Liver (tissue), 9 donors: ENCODE measurements around the gene PPID. TPM values are rescaled to one million over a fixed set of nuclear protein-coding genes. Genes with fewer than 3 reads are reported as not detected.

Experiments used
- DNase-seq: peaks from one replicate; pipeline ENCODE4 v3.0.0-alpha.2; 2017; ENCODE audit warnings: low spot score
- H3K27ac ChIP-seq, 2 donors: one replicate each; pipeline ENCODE4 v1.7.0; 2013; ENCODE audit warnings: inconsistent platforms in 2 of 2, low read length in 2 of 2, control low read depth in 1 of 2, low read depth in 1 of 2, mild to moderate bottlenecking in 1 of 2
- H3K27me3 ChIP-seq, 4 donors: one replicate each; pipeline versions ENCODE4 v1.6.1 to v1.7.0; 2013; ENCODE audit warnings: low read length in 3 of 4, inconsistent platforms in 1 of 4, mild to moderate bottlenecking in 1 of 4, moderate library complexity in 1 of 4; ENCODE audit not compliant: control insufficient read depth in 4 of 4, insufficient read depth in 4 of 4
- H3K36me3 ChIP-seq, 4 donors: one replicate each; pipeline versions ENCODE4 v1.6.1 to v1.7.0; 2013; ENCODE audit warnings: low read length in 3 of 4, mild to moderate bottlenecking in 3 of 4, low read depth in 1 of 4, moderate library complexity in 1 of 4; ENCODE audit not compliant: control insufficient read depth in 4 of 4, insufficient read depth in 3 of 4
- H3K4me1 ChIP-seq, 4 donors: one replicate each; pipeline versions ENCODE4 v1.6.1 to v1.7.0; 2013; ENCODE audit warnings: low read length in 3 of 4, mild to moderate bottlenecking in 3 of 4, moderate library complexity in 1 of 4; ENCODE audit not compliant: control insufficient read depth in 4 of 4, insufficient read depth in 4 of 4
- H3K4me3 ChIP-seq, 3 donors: one replicate each; pipeline versions ENCODE4 v1.6.1 to v1.7.0; 2013; ENCODE audit warnings: low read length in 3 of 3, control low read depth in 1 of 3, low read depth in 1 of 3, mild to moderate bottlenecking in 1 of 3
- H3K9ac ChIP-seq, 2 donors: one replicate each; pipeline ENCODE4 v1.7.0; 2013; ENCODE audit warnings: low read length in 2 of 2, mild to moderate bottlenecking in 2 of 2, moderate library complexity in 2 of 2, control low read depth in 1 of 2, low read depth in 1 of 2
- H3K9me3 ChIP-seq, 4 donors: one replicate each; pipeline versions ENCODE4 v1.6.1 to v1.7.0; 2013; ENCODE audit warnings: low read length in 3 of 4; ENCODE audit not compliant: control insufficient read depth in 4 of 4
- FOXA1 ChIP-seq: IDR thresholded peaks from 2 replicates; pipeline ENCODE4 v1.6.1; 2016; ENCODE audit warnings: antibody characterized with exemption
- FOXA2 ChIP-seq: IDR thresholded peaks from 2 replicates; pipeline ENCODE4 v1.6.1; 2016; ENCODE audit warnings: antibody characterized with exemption
- GABPA ChIP-seq, 2 donors: IDR thresholded peaks in 1 of 2; conservative IDR thresholded peaks in 1 of 2; 2 replicates each; pipeline ENCODE4 v1.6.1; 2016; ENCODE audit warnings: antibody characterized with exemption in 2 of 2, mild to moderate bottlenecking in 1 of 2, moderate library complexity in 1 of 2
- HNF4A ChIP-seq, 2 donors: conservative IDR thresholded peaks; 2 replicates each; pipeline ENCODE4 v1.6.1; 2016; ENCODE audit warnings: antibody characterized with exemption in 2 of 2, mild to moderate bottlenecking in 2 of 2
- HNF4G ChIP-seq: IDR thresholded peaks from 2 replicates; pipeline ENCODE4 v1.6.1; 2016; ENCODE audit warnings: antibody characterized with exemption
- JUND ChIP-seq, 2 donors: IDR thresholded peaks; 2 replicates each; pipeline ENCODE4 v1.6.1; 2016; ENCODE audit warnings: antibody characterized with exemption in 2 of 2
- NR2F2 ChIP-seq: IDR thresholded peaks from 2 replicates; pipeline ENCODE4 v1.6.1; 2016; ENCODE audit warnings: antibody characterized with exemption
- RAD21 ChIP-seq, 2 donors: IDR thresholded peaks; 2 replicates each; pipeline ENCODE4 v1.6.1; 2016; ENCODE audit warnings: antibody characterized with exemption in 2 of 2, mild to moderate bottlenecking in 2 of 2
- RXRA ChIP-seq, 2 donors: IDR thresholded peaks; 2 replicates each; pipeline ENCODE4 v1.6.1; 2017 to 2018; ENCODE audit warnings: antibody characterized with exemption in 2 of 2, mild to moderate bottlenecking in 1 of 2
- SP1 ChIP-seq: IDR thresholded peaks from 2 replicates; pipeline ENCODE4 v1.6.1; 2018; ENCODE audit warnings: antibody characterized with exemption, mild to moderate bottlenecking
- TAF1 ChIP-seq: conservative IDR thresholded peaks from 2 replicates; pipeline ENCODE4 v1.6.1; 2016; ENCODE audit warnings: antibody characterized with exemption, mild to moderate bottlenecking
- WGBS: extraction: QIAGEN DNeasy Blood & Tissue Kit; methylation state at CpG from one replicate; pipeline ENCODE4 v1.1.7; 2013; 5-methylcytosine and 5-hydroxymethylcytosine counted together
- polyA plus RNA-seq, 2 donors: library from polyadenylated mRNA; stranded (reverse) in 1 of 2; unstranded in 1 of 2; fragments of 200-250 nt in 1 of 2; fragments of >200 nt in 1 of 2; fragmentation: Nextera tagmentation in 1 of 2; extraction: Ambion mirVana in 1 of 2; gene quantifications; one replicate each; pipeline versions ENCODE4 v1.2.1 to v1.2.3, GENCODE V29; 2013 to 2015
- total RNA-seq, 2 donors: library from RNA; depleted of rRNA; stranded (reverse); fragments of >200 nt; gene quantifications; one replicate each; pipeline ENCODE4 v1.2.3, GENCODE V29; 2014
- TF ChIP-seq, protein P1 (sequence below): IDR thresholded peaks from 2 replicates; pipeline ENCODE4 v1.6.1; 2016; ENCODE audit warnings: antibody characterized with exemption
- TF ChIP-seq, protein P2 (sequence below): fragments of 150-350 bp; IDR thresholded peaks from 2 replicates; pipeline ENCODE4 v1.5.1; 2017; ENCODE audit warnings: improper control_type of control experiment, low read depth, low read length; ENCODE audit not compliant: missing input control
- TF ChIP-seq, protein P3 (sequence below): IDR thresholded peaks from 2 replicates; pipeline ENCODE4 v1.6.1; 2016; ENCODE audit warnings: antibody characterized with exemption
- TF ChIP-seq, protein P4 (sequence below): IDR thresholded peaks from 2 replicates; pipeline ENCODE4 v1.6.1; 2016; ENCODE audit warnings: antibody characterized with exemption, mild to moderate bottlenecking
- donor health status: healthy.
- donor health status: healthy.
- donor health status: healthy.
- donor health status: healthy.
- donor health status: healthy.

PPID gene
- total and polyA plus RNA-seq, 4 donors, result 14.8 to 53.6 (median 15.9) TPM

DNA sequence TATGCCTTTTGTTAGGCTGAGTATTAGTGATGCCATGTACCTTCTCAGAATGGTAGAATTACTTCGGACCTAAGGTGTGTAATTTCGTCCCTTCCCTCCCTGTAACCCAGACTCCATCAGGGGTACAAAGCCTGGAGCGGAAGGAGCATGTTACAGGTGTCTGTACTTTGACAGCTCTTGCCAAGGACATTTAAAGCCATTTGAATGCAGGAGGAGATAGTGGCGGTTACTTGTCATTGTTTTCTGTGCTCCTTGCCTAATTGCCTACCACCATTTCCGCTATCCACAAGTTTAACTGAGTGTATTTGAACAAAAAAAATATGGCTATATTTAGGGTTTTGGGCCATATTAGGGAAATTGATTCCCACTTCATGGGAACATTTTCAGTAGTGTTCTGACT lies 47.5 kb upstream of the PPID start:
- Histone ChIP-seq H3K27me3 (no peaks in the 10 kb centered on the region), H3K4me3 (peak overlapping the region; percentile 77 to 100 (median 84))

More for the DNA sequence above, 47.5 kb upstream of the PPID start:
- peaks cover 3 to 37% (median 10%) of the 10 kb centered on the region in 4 donors for H3K4me1 ChIP-seq
- peak overlapping the region in 1 of 2 donors; percentile 93 for H3K9ac ChIP-seq
- TF ChIP-seq HNF4A (conservative IDR thresholded peaks at IDR 0.05) (no peak), TAF1 (no peak), GABPA (IDR thresholded peaks at IDR 0.05 in 1 of 2, conservative IDR thresholded peaks at IDR 0.05 in 1 of 2) (no peak), FOXA1 (no peak), NR2F2 (no peak), RAD21 (IDR thresholded peaks at IDR 0.05) (no peak), HNF4G (no peak), JUND (IDR thresholded peaks at IDR 0.05) (no peak), FOXA2 (no peak), SP1 (no peak), RXRA (IDR thresholded peaks at IDR 0.05) (no peak)
- TF ChIP-seq, protein P1, sequence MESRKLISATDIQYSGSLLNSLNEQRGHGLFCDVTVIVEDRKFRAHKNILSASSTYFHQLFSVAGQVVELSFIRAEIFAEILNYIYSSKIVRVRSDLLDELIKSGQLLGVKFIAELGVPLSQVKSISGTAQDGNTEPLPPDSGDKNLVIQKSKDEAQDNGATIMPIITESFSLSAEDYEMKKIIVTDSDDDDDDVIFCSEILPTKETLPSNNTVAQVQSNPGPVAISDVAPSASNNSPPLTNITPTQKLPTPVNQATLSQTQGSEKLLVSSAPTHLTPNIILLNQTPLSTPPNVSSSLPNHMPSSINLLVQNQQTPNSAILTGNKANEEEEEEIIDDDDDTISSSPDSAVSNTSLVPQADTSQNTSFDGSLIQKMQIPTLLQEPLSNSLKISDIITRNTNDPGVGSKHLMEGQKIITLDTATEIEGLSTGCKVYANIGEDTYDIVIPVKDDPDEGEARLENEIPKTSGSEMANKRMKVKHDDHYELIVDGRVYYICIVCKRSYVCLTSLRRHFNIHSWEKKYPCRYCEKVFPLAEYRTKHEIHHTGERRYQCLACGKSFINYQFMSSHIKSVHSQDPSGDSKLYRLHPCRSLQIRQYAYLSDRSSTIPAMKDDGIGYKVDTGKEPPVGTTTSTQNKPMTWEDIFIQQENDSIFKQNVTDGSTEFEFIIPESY, result no peak
- TF ChIP-seq, protein P2, sequence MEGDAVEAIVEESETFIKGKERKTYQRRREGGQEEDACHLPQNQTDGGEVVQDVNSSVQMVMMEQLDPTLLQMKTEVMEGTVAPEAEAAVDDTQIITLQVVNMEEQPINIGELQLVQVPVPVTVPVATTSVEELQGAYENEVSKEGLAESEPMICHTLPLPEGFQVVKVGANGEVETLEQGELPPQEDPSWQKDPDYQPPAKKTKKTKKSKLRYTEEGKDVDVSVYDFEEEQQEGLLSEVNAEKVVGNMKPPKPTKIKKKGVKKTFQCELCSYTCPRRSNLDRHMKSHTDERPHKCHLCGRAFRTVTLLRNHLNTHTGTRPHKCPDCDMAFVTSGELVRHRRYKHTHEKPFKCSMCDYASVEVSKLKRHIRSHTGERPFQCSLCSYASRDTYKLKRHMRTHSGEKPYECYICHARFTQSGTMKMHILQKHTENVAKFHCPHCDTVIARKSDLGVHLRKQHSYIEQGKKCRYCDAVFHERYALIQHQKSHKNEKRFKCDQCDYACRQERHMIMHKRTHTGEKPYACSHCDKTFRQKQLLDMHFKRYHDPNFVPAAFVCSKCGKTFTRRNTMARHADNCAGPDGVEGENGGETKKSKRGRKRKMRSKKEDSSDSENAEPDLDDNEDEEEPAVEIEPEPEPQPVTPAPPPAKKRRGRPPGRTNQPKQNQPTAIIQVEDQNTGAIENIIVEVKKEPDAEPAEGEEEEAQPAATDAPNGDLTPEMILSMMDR, result no peak
- TF ChIP-seq, protein P3, sequence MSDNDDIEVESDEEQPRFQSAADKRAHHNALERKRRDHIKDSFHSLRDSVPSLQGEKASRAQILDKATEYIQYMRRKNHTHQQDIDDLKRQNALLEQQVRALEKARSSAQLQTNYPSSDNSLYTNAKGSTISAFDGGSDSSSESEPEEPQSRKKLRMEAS, result no peak
- TF ChIP-seq, protein P4, sequence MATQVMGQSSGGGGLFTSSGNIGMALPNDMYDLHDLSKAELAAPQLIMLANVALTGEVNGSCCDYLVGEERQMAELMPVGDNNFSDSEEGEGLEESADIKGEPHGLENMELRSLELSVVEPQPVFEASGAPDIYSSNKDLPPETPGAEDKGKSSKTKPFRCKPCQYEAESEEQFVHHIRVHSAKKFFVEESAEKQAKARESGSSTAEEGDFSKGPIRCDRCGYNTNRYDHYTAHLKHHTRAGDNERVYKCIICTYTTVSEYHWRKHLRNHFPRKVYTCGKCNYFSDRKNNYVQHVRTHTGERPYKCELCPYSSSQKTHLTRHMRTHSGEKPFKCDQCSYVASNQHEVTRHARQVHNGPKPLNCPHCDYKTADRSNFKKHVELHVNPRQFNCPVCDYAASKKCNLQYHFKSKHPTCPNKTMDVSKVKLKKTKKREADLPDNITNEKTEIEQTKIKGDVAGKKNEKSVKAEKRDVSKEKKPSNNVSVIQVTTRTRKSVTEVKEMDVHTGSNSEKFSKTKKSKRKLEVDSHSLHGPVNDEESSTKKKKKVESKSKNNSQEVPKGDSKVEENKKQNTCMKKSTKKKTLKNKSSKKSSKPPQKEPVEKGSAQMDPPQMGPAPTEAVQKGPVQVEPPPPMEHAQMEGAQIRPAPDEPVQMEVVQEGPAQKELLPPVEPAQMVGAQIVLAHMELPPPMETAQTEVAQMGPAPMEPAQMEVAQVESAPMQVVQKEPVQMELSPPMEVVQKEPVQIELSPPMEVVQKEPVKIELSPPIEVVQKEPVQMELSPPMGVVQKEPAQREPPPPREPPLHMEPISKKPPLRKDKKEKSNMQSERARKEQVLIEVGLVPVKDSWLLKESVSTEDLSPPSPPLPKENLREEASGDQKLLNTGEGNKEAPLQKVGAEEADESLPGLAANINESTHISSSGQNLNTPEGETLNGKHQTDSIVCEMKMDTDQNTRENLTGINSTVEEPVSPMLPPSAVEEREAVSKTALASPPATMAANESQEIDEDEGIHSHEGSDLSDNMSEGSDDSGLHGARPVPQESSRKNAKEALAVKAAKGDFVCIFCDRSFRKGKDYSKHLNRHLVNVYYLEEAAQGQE, result no peak
- no peaks in the 10 kb centered on the region for H3K9me3 ChIP-seq
- 69% methylated on average over 5 of the region's 5 CpGs for WGBS
- DNase-seq, result no peak
- H3K36me3 ChIP-seq, result no peaks in the 10 kb centered on the region
- peak overlapping the region in 1 of 2 donors; percentile 43 for H3K27ac ChIP-seq
